MM.1S (cell line): ENCODE data around the gene KRTAP5-7.
"Not testable (repeated sequence)": the region's sequence is repeated elsewhere in the genome, so short reads cannot be mapped to it uniquely, and the experiment has no call there.

Experiments
- DNase-seq: peaks from one replicate; pipeline ENCODE4 v3.0.0-alpha.2; 2015
- H2AFZ ChIP-seq: fragments of 300-600 bp; sonication (generic); 2 replicates; pipeline ENCODE4 v1.6.0; 2016; ENCODE audit warnings: antibody characterized with exemption, low read length
- H3F3A ChIP-seq: fragments of 300-600 bp; sonication (generic); 2 replicates; pipeline ENCODE4 v1.6.1; 2016; ENCODE audit warnings: mild to moderate bottlenecking, antibody characterized with exemption, low read length, moderate library complexity, mixed read lengths; ENCODE audit not compliant: insufficient read depth
- H3K27ac ChIP-seq: fragments of 300-600 bp; sonication (generic); 2 replicates; pipeline ENCODE4 v1.5.1; 2016; ENCODE audit warnings: mild to moderate bottlenecking, low read length
- H3K27me3 ChIP-seq: fragments of 300-600 bp; sonication (generic); replicated peaks from 2 replicates; pipeline ENCODE4 v1.6.0; 2016; ENCODE audit warnings: low read length; ENCODE audit not compliant: insufficient read depth
- H3K36me3 ChIP-seq: fragments of 300-600 bp; sonication (generic); replicated peaks from 2 replicates; pipeline ENCODE4 v1.6.1; 2016; ENCODE audit warnings: mild to moderate bottlenecking, low read length, mixed read lengths; ENCODE audit not compliant: insufficient read depth
- H3K4me1 ChIP-seq: fragments of 300-600 bp; sonication (generic); 2 replicates; pipeline ENCODE4 v1.6.1; 2016; ENCODE audit warnings: low read length, mixed read lengths
- H3K4me2 ChIP-seq: fragments of 300-600 bp; sonication (generic); 2 replicates; pipeline ENCODE4 v1.6.0; 2016; ENCODE audit warnings: low read depth, low read length
- H3K4me3 ChIP-seq: fragments of 300-600 bp; sonication (generic); 2 replicates; pipeline ENCODE4 v1.5.1; 2016; ENCODE audit warnings: low read length, mixed read lengths
- H3K79me2 ChIP-seq: fragments of 300-600 bp; sonication (generic); 2 replicates; pipeline ENCODE4 v1.6.1; 2016; ENCODE audit warnings: mixed run types, low read length, mixed read lengths
- H3K9ac ChIP-seq: fragments of 300-600 bp; sonication (generic); 2 replicates; pipeline ENCODE4 v1.6.1; 2016; ENCODE audit warnings: low read length, mixed read lengths
- H3K9me2 ChIP-seq: fragments of 300-600 bp; sonication (generic); replicated peaks from 2 replicates; pipeline ENCODE4 v1.6.1; 2016; ENCODE audit warnings: mild to moderate bottlenecking, low read length, mixed read lengths; ENCODE audit not compliant: insufficient read depth
- H3K9me3 ChIP-seq: fragments of 300-600 bp; sonication (generic); replicated peaks from 2 replicates; pipeline ENCODE4 v1.6.1; 2016; ENCODE audit warnings: mild to moderate bottlenecking, low read length, mixed read lengths; ENCODE audit not compliant: insufficient read depth
- H4K20me1 ChIP-seq: fragments of 300-600 bp; sonication (generic); 2 replicates; pipeline ENCODE4 v1.6.1; 2016; ENCODE audit warnings: mild to moderate bottlenecking, low read length, moderate library complexity, mixed read lengths; ENCODE audit not compliant: insufficient read depth
- EZH2 ChIP-seq: fragments of 300-600 bp; sonication (generic); optimal IDR thresholded peaks from 2 replicates; pipeline ENCODE3; 2017; ENCODE audit warnings: low read depth, mild to moderate bottlenecking, antibody characterized with exemption, low read length, mixed read lengths
- EZH2phosphoT487 ChIP-seq: fragments of 300-600 bp; sonication (generic); IDR thresholded peaks from 2 replicates; pipeline ENCODE4 v1.6.1; 2018; ENCODE audit warnings: antibody characterized with exemption, low read length
- TF ChIP-seq, protein P1 (sequence below): fragments of 300-600 bp; sonication (generic); IDR thresholded peaks from 2 replicates; pipeline ENCODE4 v1.5.1; 2016; ENCODE audit warnings: antibody characterized with exemption, low read length, mixed read lengths

The KRTAP5-7 gene

GRCh38 chr11:71537537-71537936 is 10.5 kb downstream of the KRTAP5-7 start:
- Histone ChIP-seq H3K9ac (no peak overlapping the region), H3K27ac (no peak overlapping the region), H3K27me3 (peaks cover 46% of the 10 kb centered on the region), H3K4me2 (no peak overlapping the region), H3K9me3 (no peaks in the 10 kb centered on the region), H3K4me1 (no peaks in the 10 kb centered on the region), H3K4me3 (no peak overlapping the region), H3K9me2 (no peaks in the 10 kb centered on the region), H3K36me3 (no peaks in the 10 kb centered on the region), H2AFZ (no peak overlapping the region), H4K20me1 (no peaks in the 10 kb centered on the region), H3F3A (no peaks in the 10 kb centered on the region), H3K79me2 (no peaks in the 10 kb centered on the region)
- no peak for DNase-seq
- TF ChIP-seq EZH2phosphoT487 (no peak), EZH2 (no peak)
- TF ChIP-seq, protein P1, sequence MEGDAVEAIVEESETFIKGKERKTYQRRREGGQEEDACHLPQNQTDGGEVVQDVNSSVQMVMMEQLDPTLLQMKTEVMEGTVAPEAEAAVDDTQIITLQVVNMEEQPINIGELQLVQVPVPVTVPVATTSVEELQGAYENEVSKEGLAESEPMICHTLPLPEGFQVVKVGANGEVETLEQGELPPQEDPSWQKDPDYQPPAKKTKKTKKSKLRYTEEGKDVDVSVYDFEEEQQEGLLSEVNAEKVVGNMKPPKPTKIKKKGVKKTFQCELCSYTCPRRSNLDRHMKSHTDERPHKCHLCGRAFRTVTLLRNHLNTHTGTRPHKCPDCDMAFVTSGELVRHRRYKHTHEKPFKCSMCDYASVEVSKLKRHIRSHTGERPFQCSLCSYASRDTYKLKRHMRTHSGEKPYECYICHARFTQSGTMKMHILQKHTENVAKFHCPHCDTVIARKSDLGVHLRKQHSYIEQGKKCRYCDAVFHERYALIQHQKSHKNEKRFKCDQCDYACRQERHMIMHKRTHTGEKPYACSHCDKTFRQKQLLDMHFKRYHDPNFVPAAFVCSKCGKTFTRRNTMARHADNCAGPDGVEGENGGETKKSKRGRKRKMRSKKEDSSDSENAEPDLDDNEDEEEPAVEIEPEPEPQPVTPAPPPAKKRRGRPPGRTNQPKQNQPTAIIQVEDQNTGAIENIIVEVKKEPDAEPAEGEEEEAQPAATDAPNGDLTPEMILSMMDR: no peak

GRCh38 chr11:71537977-71538665 is 11.1 kb downstream of the KRTAP5-7 start, which contains the start of gene KRTAP5-8:
KRTAP5-8 (plus strand) TSS chr11:71538025; CDS start chr11:71538056, 31 bp downstream.
- H3K9ac ChIP-seq, H4K20me1 ChIP-seq, H3K4me2 ChIP-seq, DNase-seq, H3K36me3 ChIP-seq, H3K79me2 ChIP-seq, H3K4me1 ChIP-seq, H3K9me3 ChIP-seq, H3K9me2 ChIP-seq, H3K27ac ChIP-seq, H3K4me3 ChIP-seq, H2AFZ ChIP-seq, H3F3A ChIP-seq: not testable (repeated sequence)
- H3K27me3 ChIP-seq: peaks cover 48% of the 10 kb centered on the region

- no peak overlapping the region for H2AFZ ChIP-seq
- TF ChIP-seq EZH2: no peak
- TF ChIP-seq EZH2phosphoT487: no peak
- TF ChIP-seq, protein P1: no peak
- no peaks in the 10 kb centered on the region for H3K36me3 ChIP-seq
- H3K27ac ChIP-seq: no peak overlapping the region
- no peaks in the 10 kb centered on the region for H3K9me2 ChIP-seq
- no peaks in the 10 kb centered on the region for H3K79me2 ChIP-seq
- H3F3A ChIP-seq: no peaks in the 10 kb centered on the region
- H4K20me1 ChIP-seq: no peaks in the 10 kb centered on the region
- H3K4me1 ChIP-seq: no peaks in the 10 kb centered on the region
- no peaks in the 10 kb centered on the region for H3K9me3 ChIP-seq
- no peak overlapping the region for H3K4me3 ChIP-seq
- DNase-seq: no peak
- no peak overlapping the region for H3K9ac ChIP-seq
- no peak overlapping the region for H3K4me2 ChIP-seq
- H3K27me3 ChIP-seq: peaks cover 51% of the 10 kb centered on the region
Measured at GRCh38 chr11:71538666-71538990, 11.6 kb downstream of the KRTAP5-7 start.

GRCh38 chr11:71539017-71539416 is 11.9 kb downstream of the KRTAP5-7 start:
- Histone ChIP-seq H4K20me1 (no peaks in the 10 kb centered on the region), H3K27ac (no peak overlapping the region), H3K36me3 (no peaks in the 10 kb centered on the region), H3K4me3 (no peak overlapping the region), H3K9me2 (no peaks in the 10 kb centered on the region), H3K4me2 (no peak overlapping the region), H3F3A (no peaks in the 10 kb centered on the region), H3K27me3 (peaks cover 55% of the 10 kb centered on the region), H3K4me1 (no peaks in the 10 kb centered on the region), H2AFZ (no peak overlapping the region), H3K79me2 (no peaks in the 10 kb centered on the region), H3K9me3 (no peaks in the 10 kb centered on the region), H3K9ac (no peak overlapping the region)
- TF ChIP-seq, protein P1: no peak
- TF ChIP-seq EZH2phosphoT487 (no peak), EZH2 (no peak)
- DNase-seq: no peak

DNA sequence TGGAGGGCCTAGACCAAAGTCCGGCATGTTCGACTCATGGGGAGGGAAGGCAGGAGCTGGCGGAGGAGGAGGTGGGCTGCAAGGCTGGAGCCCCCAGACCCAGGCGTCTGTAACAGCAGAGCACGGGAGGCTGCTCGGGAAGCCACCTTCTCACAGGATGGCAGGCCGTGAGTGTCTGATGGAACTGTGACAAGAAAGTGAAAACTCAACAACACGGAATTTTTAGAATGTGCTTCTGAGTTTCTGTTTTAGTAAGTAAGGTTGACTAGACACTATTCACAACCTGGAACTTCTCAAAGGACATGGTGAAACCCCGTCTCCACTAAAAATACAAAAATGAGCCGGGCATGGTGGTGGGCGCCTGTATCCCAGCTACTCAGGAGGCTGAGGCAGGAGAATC is 12.9 kb downstream of the KRTAP5-7 start:
- H3K27me3 ChIP-seq: peaks cover 64% of the 10 kb centered on the region
- not testable (repeated sequence) for H3F3A ChIP-seq, H3K36me3 ChIP-seq, H3K9me2 ChIP-seq, H3K79me2 ChIP-seq, H4K20me1 ChIP-seq, H3K4me1 ChIP-seq, H3K4me3 ChIP-seq, H3K9me3 ChIP-seq, H3K9ac ChIP-seq, DNase-seq, H3K27ac ChIP-seq, H2AFZ ChIP-seq, H3K4me2 ChIP-seq
